GM12801 (cell line): ENCODE measurements around the gene HHIPL1.

ENCODE experiments used
- CTCF ChIP-seq: IDR thresholded peaks from one replicate; pipeline ENCODE4 v1.5.1; 2011; ENCODE audit warnings: control low read depth; ENCODE audit not compliant: insufficient read length; ENCODE audit errors: extremely low read depth

Gene HHIPL1

GRCh38 chr14:99600232-99600888 lies 44.6 kb upstream of the HHIPL1 start:
- TF ChIP-seq CTCF = no peak

- TF ChIP-seq CTCF = no peak
These were observed 43.5 kb upstream of the HHIPL1 start for GRCh38 chr14:99601361-99601831.

GRCh38 chr14:99602054-99602787 lies 42.7 kb upstream of the HHIPL1 start:
- no peak for TF ChIP-seq CTCF

- no peak for TF ChIP-seq CTCF
These were observed 42.0 kb upstream of the HHIPL1 start for GRCh38 chr14:99602788-99603415.

- no peak for TF ChIP-seq CTCF
These were observed 41.3 kb upstream of the HHIPL1 start, which contains the start of gene CCDC85C for GRCh38 chr14:99603471-99604277. Gene CCDC85C, minus strand, starts transcription at chr14:99604207. Its CDS starts 248 bp downstream, at chr14:99603959.

- TF ChIP-seq CTCF = no peak
These were observed 40.6 kb upstream of the HHIPL1 start for GRCh38 chr14:99604278-99604765.
